ENCODE measurements around the gene ANK3.

Gene ANK3

DNA sequence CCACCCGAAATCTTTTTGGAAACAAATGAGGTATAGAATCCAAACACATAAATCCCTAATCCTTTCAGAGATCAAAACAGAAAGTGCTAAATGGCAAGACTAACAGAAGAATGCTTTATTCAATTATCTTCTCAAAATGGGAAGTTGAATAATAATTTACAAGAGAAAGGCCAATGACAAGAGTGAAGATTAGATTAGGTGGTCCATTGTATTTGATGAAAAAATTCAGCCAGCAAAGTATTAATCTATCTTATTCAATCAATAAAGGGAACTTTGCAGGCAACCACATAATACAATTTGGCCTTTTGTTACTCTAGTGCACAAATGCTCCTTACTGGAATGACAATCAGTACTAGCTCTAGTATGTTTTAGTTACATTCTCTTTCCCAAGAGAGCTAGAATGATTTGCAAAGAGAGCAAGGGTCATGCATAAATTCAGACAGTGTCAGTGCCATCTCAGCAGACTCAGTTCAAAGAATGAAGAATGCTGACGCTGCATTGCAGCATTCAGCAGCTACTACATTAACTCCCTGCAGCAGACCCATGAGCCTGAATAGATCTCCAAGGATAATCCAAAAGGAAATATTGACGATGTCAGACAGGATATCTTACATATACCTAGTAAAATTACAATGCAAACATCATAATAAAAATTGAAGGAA is 131.8 kb downstream of the ANK3 start:
- H3K14ac ChIP-seq (ENCODE audit: low read length in 2 of 2): no peak overlapping the region
- H3K9ac ChIP-seq (ENCODE audit: low read length): no peak overlapping the region
- no peak overlapping the region for H3K27ac ChIP-seq (ENCODE audit: low read length, poor library complexity, severe bottlenecking)
- no peak overlapping the region for H2AFZ ChIP-seq (ENCODE audit: low read depth, low read length)
- no peak overlapping the region for H3K4me3 ChIP-seq (ENCODE audit: insufficient read depth in 1 of 2, low read depth in 1 of 2, low read length in 2 of 2)
- H3K79me1 ChIP-seq (replicated peaks; ENCODE audit: low read length, poor library complexity, severe bottlenecking): no peaks in the 10 kb centered on the region
- no peak overlapping the region for H3K23ac ChIP-seq (ENCODE audit: low read length in 2 of 2)
- DNase-seq: peak; percentile 54
- H3K4me1 ChIP-seq (ENCODE audit: control insufficient read depth, insufficient read depth, low read depth, low read length): no peaks in the 10 kb centered on the region
- no peak overlapping the region for H3K4me2 ChIP-seq (ENCODE audit: low read length, poor library complexity, severe bottlenecking)
- no peaks in the 10 kb centered on the region for H3K9me3 ChIP-seq (ENCODE audit: control insufficient read depth, low read length)
- no peak overlapping the region for H2BK5ac ChIP-seq (ENCODE audit: low read depth, low read length, poor library complexity, severe bottlenecking)
- peaks cover 0 to 6% of the 10 kb centered on the region in 2 experiments for H3K36me3 ChIP-seq (ENCODE audit: control insufficient read depth in 1 of 2, insufficient read depth in 2 of 2, low read depth in 1 of 2, low read length in 2 of 2)
- H2AK5ac ChIP-seq (ENCODE audit: low read length, severe bottlenecking): no peak overlapping the region
- H2BK12ac ChIP-seq (ENCODE audit: low read length in 2 of 2): no peak overlapping the region
- no peak overlapping the region for H4K91ac ChIP-seq (ENCODE audit: low read length)
- H2BK120ac ChIP-seq (ENCODE audit: low read depth, low read length): no peak overlapping the region
- H3K18ac ChIP-seq (ENCODE audit: low read depth in 1 of 2, low read length in 2 of 2): no peak overlapping the region
- WGBS: 29% methylated on average over 2 of the region's 3 CpGs
- H2BK15ac ChIP-seq (ENCODE audit: low read depth, poor library complexity, severe bottlenecking): no peak overlapping the region
- no peak overlapping the region for H3K4ac ChIP-seq (ENCODE audit: low read depth in 1 of 2, low read length in 2 of 2)
- no peaks in the 10 kb centered on the region for H3K27me3 ChIP-seq (ENCODE audit: control insufficient read depth in 1 of 2, insufficient read depth in 1 of 2, low read length in 2 of 2)
- no peak overlapping the region for H4K8ac ChIP-seq (ENCODE audit: low read length)

DNA sequence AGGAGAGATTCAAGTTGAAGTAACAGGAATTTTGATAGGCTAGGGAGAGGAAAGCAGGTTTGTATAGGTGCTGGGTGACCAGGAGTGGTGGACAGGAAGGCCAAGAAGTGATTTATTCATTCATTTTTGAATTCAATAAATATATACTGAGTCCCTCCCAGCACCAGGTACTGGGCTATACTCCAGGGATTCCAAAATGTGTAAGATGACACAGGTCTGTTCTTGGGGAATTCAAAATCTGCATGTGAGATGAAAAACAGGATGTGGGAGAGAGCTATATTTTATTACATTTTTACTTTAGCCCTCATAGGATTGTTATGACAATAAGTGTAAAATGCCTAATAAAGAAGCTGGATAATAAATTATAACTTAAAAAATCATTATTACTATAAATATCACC is 134.9 kb downstream of the ANK3 start:
- no peaks in the 10 kb centered on the region for H3K4me1 ChIP-seq (ENCODE audit: control insufficient read depth, insufficient read depth, low read depth, low read length)
- no peak overlapping the region for H2BK120ac ChIP-seq (ENCODE audit: low read depth, low read length)
- H2BK5ac ChIP-seq (ENCODE audit: low read depth, low read length, poor library complexity, severe bottlenecking): no peak overlapping the region
- no peaks in the 10 kb centered on the region for H3K27me3 ChIP-seq (ENCODE audit: control insufficient read depth in 1 of 2, insufficient read depth in 1 of 2, low read length in 2 of 2)
- no peak overlapping the region for H3K4me2 ChIP-seq (ENCODE audit: low read length, poor library complexity, severe bottlenecking)
- H3K79me1 ChIP-seq (replicated peaks; ENCODE audit: low read length, poor library complexity, severe bottlenecking): no peaks in the 10 kb centered on the region
- no peak overlapping the region for H2BK12ac ChIP-seq (ENCODE audit: low read length in 2 of 2)
- no peak overlapping the region for H3K4me3 ChIP-seq (ENCODE audit: insufficient read depth in 1 of 2, low read depth in 1 of 2, low read length in 2 of 2)
- H3K9me3 ChIP-seq (ENCODE audit: control insufficient read depth, low read length): no peaks in the 10 kb centered on the region
- no peak overlapping the region for H3K23ac ChIP-seq (ENCODE audit: low read length in 2 of 2)
- H4K91ac ChIP-seq (ENCODE audit: low read length): no peak overlapping the region
- no peak overlapping the region for H2AFZ ChIP-seq (ENCODE audit: low read depth, low read length)
- no peak overlapping the region for H3K14ac ChIP-seq (ENCODE audit: low read length in 2 of 2)
- H3K27ac ChIP-seq (ENCODE audit: low read length, poor library complexity, severe bottlenecking): no peak overlapping the region
- no peak overlapping the region for H4K8ac ChIP-seq (ENCODE audit: low read length)
- H3K18ac ChIP-seq (ENCODE audit: low read depth in 1 of 2, low read length in 2 of 2): no peak overlapping the region
- H3K4ac ChIP-seq (ENCODE audit: low read depth in 1 of 2, low read length in 2 of 2): no peak overlapping the region
- no peak overlapping the region for H3K9ac ChIP-seq (ENCODE audit: low read length)
- peaks cover 0 to 2% of the 10 kb centered on the region in 2 experiments for H3K36me3 ChIP-seq (ENCODE audit: control insufficient read depth in 1 of 2, insufficient read depth in 2 of 2, low read depth in 1 of 2, low read length in 2 of 2)
- no peak overlapping the region for H2AK5ac ChIP-seq (ENCODE audit: low read length, severe bottlenecking)
- no peak overlapping the region for H2BK15ac ChIP-seq (ENCODE audit: low read depth, poor library complexity, severe bottlenecking)
- no peak for DNase-seq

DNA sequence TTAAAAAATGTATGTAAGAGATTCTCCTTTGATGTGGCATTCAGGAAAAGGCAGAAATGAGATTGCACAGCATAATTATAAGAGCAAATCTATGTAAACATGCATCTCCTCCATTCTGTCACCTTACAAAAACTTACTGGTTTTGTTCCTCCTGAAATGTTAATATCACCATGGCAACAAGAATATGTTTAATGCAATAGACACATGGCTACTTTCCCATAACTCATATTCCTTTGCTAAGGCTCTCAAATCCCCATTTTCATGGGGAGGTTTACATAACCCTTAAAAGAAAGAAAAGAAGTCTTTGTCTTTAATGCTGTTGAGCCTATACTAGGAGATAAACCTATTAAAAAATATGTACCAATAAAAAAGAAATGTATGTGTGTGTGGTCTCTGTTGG is 136.2 kb downstream of the ANK3 start:
- Histone ChIP-seq H3K18ac (ENCODE audit: low read depth in 1 of 2, low read length in 2 of 2) (no peak overlapping the region), H3K9me3 (ENCODE audit: control insufficient read depth, low read length) (no peaks in the 10 kb centered on the region), H3K23ac (ENCODE audit: low read length in 2 of 2) (no peak overlapping the region), H3K4me1 (ENCODE audit: control insufficient read depth, insufficient read depth, low read depth, low read length) (no peaks in the 10 kb centered on the region), H3K79me1 (replicated peaks; ENCODE audit: low read length, poor library complexity, severe bottlenecking) (no peaks in the 10 kb centered on the region), H2BK120ac (ENCODE audit: low read depth, low read length) (no peak overlapping the region), H3K27me3 (ENCODE audit: control insufficient read depth in 1 of 2, insufficient read depth in 1 of 2, low read length in 2 of 2) (no peaks in the 10 kb centered on the region), H4K91ac (ENCODE audit: low read length) (no peak overlapping the region), H4K8ac (ENCODE audit: low read length) (no peak overlapping the region), H3K4me3 (ENCODE audit: insufficient read depth in 1 of 2, low read depth in 1 of 2, low read length in 2 of 2) (no peak overlapping the region), H3K4ac (ENCODE audit: low read depth in 1 of 2, low read length in 2 of 2) (no peak overlapping the region), H2AFZ (ENCODE audit: low read depth, low read length) (no peak overlapping the region), H3K27ac (ENCODE audit: low read length, poor library complexity, severe bottlenecking) (no peak overlapping the region), H2AK5ac (ENCODE audit: low read length, severe bottlenecking) (no peak overlapping the region), H2BK5ac (ENCODE audit: low read depth, low read length, poor library complexity, severe bottlenecking) (no peak overlapping the region), H3K14ac (ENCODE audit: low read length in 2 of 2) (no peak overlapping the region), H3K4me2 (ENCODE audit: low read length, poor library complexity, severe bottlenecking) (no peak overlapping the region), H3K9ac (ENCODE audit: low read length) (no peak overlapping the region), H3K36me3 (ENCODE audit: control insufficient read depth in 1 of 2, insufficient read depth in 2 of 2, low read depth in 1 of 2, low read length in 2 of 2) (peaks cover 0 to 2% of the 10 kb centered on the region in 2 experiments), H2BK12ac (ENCODE audit: low read length in 2 of 2) (no peak overlapping the region), H2BK15ac (ENCODE audit: low read depth, poor library complexity, severe bottlenecking) (no peak overlapping the region)
- no peak for DNase-seq

DNA sequence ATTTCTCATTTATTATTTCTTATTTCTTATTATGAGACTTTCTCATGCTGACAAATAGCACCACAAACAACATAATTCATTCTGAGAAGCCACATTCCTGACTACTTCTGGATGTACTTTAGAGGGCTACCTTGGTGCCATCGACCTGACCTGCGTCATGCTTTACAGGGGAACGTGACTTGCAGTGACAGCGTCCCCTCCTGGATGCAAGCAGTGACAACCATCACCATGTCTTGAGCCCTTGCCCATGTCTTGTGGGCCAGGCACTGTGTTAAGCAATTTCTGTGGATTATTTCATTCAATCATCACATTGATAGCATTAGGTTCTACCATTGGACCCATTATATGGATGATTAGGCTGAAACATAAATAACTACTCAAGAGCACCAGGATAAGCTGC is 137.0 kb downstream of the ANK3 start:
- no peak overlapping the region for H3K27ac ChIP-seq (ENCODE audit: low read length, poor library complexity, severe bottlenecking)
- no peak overlapping the region for H2BK15ac ChIP-seq (ENCODE audit: low read depth, poor library complexity, severe bottlenecking)
- no peaks in the 10 kb centered on the region for H3K27me3 ChIP-seq (ENCODE audit: control insufficient read depth in 1 of 2, insufficient read depth in 1 of 2, low read length in 2 of 2)
- DNase-seq: no peak
- no peak overlapping the region for H3K4ac ChIP-seq (ENCODE audit: low read depth in 1 of 2, low read length in 2 of 2)
- no peak overlapping the region for H3K14ac ChIP-seq (ENCODE audit: low read length in 2 of 2)
- no peak overlapping the region for H4K8ac ChIP-seq (ENCODE audit: low read length)
- no peaks in the 10 kb centered on the region for H3K4me1 ChIP-seq (ENCODE audit: control insufficient read depth, insufficient read depth, low read depth, low read length)
- peak overlapping the region; percentile 62 for H4K91ac ChIP-seq (ENCODE audit: low read length)
- H3K23ac ChIP-seq (ENCODE audit: low read length in 2 of 2): no peak overlapping the region
- no peak overlapping the region for H2AK5ac ChIP-seq (ENCODE audit: low read length, severe bottlenecking)
- H3K9ac ChIP-seq (ENCODE audit: low read length): no peak overlapping the region
- WGBS: 67% methylated on average over 4 of the region's 4 CpGs
- H2BK120ac ChIP-seq (ENCODE audit: low read depth, low read length): no peak overlapping the region
- H3K18ac ChIP-seq (ENCODE audit: low read depth in 1 of 2, low read length in 2 of 2): no peak overlapping the region
- no peak overlapping the region for H3K4me2 ChIP-seq (ENCODE audit: low read length, poor library complexity, severe bottlenecking)
- peaks cover 0 to 2% of the 10 kb centered on the region in 2 experiments for H3K36me3 ChIP-seq (ENCODE audit: control insufficient read depth in 1 of 2, insufficient read depth in 2 of 2, low read depth in 1 of 2, low read length in 2 of 2)
- no peak overlapping the region for H3K4me3 ChIP-seq (ENCODE audit: insufficient read depth in 1 of 2, low read depth in 1 of 2, low read length in 2 of 2)
- no peaks in the 10 kb centered on the region for H3K9me3 ChIP-seq (ENCODE audit: control insufficient read depth, low read length)
- no peak overlapping the region for H2AFZ ChIP-seq (ENCODE audit: low read depth, low read length)
- H3K79me1 ChIP-seq (replicated peaks; ENCODE audit: low read length, poor library complexity, severe bottlenecking): no peaks in the 10 kb centered on the region
- H2BK5ac ChIP-seq (ENCODE audit: low read depth, low read length, poor library complexity, severe bottlenecking): no peak overlapping the region
- no peak overlapping the region for H2BK12ac ChIP-seq (ENCODE audit: low read length in 2 of 2)

All from mesenchymal stem cell (in vitro differentiated cells and primary cell).